HG03045 (cell line): ENCODE data around the gene ABHD17A.

Experiments used
- ATAC-seq: cut with Tn5 transposase; IDR thresholded peaks from one replicate; pipeline ENCODE4 v1.9.1; 2021; ENCODE audit warnings: mild to moderate bottlenecking, moderate library complexity; ENCODE audit not compliant: unreplicated experiment

ABHD17A gene

DNA sequence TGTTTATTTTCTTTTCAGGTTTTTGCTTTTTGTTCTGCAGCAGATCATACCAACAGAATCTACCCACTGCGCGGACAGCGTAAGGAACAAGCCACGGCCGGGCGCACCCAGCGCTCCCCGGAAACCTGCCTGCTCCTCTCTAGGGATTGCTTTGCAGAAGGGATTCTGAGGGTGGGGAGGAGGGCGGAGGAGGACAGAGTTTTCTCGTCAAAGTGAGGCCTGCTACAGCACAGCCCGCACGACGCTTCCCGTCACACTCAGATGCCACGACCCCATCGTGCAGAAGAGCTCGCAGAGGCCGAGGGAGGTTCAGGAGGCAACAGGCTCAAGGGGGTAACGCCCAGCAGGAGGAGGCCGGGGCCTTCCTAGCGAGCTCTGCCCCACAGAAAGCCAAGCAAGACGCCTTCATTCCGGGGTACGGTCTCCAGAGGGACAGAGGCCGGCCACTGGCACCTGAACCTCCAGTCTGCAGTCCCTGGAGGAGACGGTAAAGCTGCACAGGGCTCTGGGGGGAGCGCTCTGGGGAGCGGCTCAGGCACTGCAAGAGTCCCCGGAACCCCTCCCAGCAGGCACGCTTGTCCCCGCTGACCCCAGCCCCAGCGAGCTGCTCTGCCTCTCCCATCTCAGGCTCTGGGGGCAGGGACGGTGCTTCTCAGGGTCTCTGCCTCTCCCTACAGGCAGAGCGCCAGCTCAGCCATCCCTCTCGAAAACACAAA lies 43.9 kb downstream of the ABHD17A start:
- no peak for ATAC-seq

GRCh38 chr19:1840541-1841115 lies 44.7 kb downstream of the ABHD17A start:
- no peak for ATAC-seq

DNA sequence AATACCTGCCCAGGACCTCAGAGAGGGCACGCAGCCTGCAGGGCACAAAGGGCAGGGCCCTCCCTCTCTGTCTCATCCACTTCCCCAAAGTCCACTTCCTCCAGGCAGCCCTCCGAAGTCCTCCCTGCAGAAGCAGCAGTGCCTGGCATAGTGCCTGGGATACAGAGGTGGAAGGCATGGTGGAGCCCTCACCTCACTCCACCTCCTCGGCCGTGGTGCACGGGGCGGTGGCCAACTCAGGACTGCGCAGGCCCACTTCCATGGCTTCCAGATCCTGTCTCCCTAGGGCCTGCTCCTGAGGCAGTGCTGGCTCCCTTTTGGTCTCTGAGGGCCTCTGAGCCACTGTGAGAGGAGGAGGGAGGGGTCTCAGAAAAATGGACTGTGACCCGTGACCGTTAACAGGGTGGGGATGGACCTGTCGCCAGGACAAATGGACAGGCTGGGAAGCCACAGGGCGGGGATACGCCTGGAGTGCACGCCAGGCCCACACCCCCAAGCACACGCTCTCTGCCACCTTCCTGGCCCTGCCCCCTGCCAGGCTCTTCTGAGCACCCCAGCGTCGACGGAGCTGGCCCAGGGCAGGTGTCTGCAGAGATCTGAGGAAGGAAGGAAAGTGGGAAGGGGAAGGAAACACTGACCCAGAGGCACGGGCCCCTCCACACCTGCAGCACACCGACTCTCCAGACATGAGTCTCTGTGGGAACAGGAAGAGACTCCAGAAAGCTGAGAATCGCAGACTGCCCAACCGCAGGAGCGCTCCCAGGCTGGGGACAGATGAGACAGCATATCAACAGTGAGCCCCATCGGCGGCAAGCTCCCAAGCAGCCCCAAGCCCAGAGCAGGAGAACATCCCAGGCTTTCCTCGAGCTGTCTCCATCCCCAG lies 45.4 kb downstream of the ABHD17A start:
- no peak for ATAC-seq

DNA sequence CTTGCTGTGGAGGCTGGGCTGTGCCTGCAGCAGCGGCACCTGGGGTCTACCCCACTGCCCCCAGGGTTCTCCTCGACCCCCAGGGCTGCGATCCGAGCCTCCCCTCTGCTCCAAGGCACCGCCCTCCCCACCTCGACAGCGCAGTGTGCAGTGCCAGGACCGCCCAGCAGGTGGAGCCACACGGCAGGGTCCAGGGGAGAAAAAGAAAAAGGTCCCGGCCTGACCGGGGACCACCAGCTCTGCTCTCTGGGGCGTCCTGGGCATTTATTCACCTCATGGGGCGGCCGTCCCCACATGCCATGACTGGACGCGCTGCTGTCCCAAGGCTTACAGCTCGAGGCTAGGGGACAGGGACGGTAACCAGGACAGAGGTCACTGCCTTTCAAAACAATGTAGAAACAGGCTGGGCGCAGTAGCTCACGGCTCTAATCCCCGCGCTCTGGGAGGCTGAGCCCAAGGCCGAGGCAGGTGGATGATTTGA lies 47.6 kb downstream of the ABHD17A start:
- ATAC-seq = no peak

DNA sequence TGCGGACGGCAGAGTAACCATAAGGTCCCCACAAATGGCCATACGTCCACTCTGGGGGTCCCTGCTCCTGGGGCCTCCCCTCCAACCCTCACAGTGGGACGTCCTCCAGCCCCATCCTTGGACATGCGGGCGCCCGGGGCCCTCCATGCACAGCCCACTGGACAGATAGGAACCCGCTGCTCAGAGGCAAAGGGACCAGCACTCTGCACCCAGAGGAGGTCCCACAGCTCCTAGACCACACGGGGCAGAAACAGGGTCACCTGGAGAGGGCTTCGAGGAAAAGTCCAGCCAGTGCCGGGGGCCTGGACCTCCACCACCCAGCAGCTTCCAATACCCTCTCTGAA lies 48.1 kb downstream of the ABHD17A start:
- no peak for ATAC-seq

GRCh38 chr19:1836458-1837221 lies 48.7 kb downstream of the ABHD17A start:
- no peak for ATAC-seq

DNA sequence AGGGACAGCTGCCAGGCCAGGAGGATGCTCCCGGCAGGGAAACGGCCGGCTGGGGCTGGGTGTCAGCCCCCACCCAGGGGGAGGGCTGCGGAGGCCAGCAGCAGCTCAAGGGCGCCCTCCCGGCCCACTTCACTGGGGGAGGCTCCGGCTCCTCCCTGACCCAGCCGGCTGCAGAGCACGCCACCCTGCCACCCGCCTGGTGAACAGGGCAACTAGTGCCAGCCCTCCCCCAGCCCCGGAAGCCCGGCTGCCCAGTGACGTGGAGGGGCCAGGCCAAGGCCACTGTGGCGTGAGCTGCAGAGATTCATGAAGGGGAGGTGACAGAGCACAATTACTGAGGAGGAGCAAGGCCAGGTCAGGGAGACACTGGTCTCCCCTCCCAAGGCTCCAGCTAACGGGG lies 51.8 kb downstream of the ABHD17A start:
- ATAC-seq = no peak

GRCh38 chr19:1832046-1832663 lies 53.1 kb downstream of the ABHD17A start:
- ATAC-seq = no peak

GRCh38 chr19:1830978-1831377 lies 54.3 kb downstream of the ABHD17A start:
- no peak for ATAC-seq

DNA sequence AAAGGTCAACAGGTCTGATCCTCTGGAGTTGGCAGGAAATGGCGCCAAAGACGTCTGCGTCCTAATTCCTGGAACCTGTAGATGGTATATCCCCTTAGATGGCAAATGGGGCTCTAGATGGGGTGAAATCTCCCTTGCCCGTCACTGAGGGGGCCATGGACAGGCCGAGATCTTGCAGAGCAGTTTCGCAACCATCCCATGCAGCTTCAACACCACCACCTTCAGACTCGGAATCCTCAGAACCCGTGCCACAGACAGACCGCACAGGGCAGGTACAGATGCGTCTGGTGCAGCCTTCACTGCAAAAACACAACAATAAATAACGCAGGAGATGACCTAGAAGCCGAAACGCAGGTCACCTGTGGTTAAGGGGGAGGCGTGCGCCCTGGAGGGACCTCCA lies 54.7 kb downstream of the ABHD17A start:
- ATAC-seq = no peak

GRCh38 chr19:1829958-1830357 lies 55.3 kb downstream of the ABHD17A start:
- no peak for ATAC-seq

- no peak for ATAC-seq
Observed at GRCh38 chr19:1828279-1829238, 56.7 kb downstream of the ABHD17A start.

DNA sequence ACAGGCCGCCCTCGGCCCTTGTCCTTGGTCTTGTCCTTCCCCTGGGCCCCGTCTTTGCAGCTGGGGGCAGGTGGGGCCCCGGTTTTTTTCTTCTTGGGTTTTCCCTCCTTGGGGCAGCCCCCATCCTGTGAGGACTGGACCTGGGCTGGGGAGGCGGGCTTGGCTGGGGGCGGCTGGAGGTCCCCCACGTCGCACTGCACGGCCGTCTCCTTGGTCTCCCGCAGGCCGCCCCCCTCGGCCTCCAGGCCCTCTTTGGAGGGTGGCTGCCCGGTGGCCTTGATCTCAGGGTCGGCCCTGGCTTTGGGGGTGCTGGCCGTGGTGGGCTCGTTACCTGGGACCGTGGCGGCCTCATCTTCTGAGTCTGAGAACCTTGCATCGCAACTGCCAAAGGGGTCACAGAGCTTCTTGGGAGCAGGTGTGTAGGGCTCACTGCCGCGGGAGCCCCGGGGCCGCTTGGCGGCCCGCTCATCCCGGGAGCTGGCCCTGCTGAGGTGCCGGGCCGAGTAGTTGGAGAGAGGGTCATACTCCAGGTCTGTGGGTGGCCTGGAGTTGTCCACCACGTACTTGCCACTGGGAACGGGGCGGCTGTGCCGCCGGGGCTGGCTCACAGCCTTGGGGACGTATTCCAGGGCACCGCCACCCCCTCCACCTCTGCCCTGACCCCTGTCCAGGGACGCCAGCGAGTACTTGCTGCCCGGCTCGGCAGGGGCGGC lies 57.6 kb downstream of the ABHD17A start:
- ATAC-seq = no peak
